Activated CD8-positive, alpha-beta memory T cell treated with anti-CD3 and anti-CD28 coated beads for 48 hours (primary cell): ENCODE measurements around the gene FAM120A.
"Not testable (repeated sequence)": the region's sequence is repeated elsewhere in the genome, so short reads cannot be mapped to it uniquely, and the experiment has no call there.

Experiments used
- DNase-seq, 3 experiments: peaks; one replicate each; pipeline ENCODE4 v3.0.0-alpha.2; 2020; ENCODE audit warnings: low read depth in 2 of 3, low spot score in 2 of 3

The FAM120A gene, protein sequence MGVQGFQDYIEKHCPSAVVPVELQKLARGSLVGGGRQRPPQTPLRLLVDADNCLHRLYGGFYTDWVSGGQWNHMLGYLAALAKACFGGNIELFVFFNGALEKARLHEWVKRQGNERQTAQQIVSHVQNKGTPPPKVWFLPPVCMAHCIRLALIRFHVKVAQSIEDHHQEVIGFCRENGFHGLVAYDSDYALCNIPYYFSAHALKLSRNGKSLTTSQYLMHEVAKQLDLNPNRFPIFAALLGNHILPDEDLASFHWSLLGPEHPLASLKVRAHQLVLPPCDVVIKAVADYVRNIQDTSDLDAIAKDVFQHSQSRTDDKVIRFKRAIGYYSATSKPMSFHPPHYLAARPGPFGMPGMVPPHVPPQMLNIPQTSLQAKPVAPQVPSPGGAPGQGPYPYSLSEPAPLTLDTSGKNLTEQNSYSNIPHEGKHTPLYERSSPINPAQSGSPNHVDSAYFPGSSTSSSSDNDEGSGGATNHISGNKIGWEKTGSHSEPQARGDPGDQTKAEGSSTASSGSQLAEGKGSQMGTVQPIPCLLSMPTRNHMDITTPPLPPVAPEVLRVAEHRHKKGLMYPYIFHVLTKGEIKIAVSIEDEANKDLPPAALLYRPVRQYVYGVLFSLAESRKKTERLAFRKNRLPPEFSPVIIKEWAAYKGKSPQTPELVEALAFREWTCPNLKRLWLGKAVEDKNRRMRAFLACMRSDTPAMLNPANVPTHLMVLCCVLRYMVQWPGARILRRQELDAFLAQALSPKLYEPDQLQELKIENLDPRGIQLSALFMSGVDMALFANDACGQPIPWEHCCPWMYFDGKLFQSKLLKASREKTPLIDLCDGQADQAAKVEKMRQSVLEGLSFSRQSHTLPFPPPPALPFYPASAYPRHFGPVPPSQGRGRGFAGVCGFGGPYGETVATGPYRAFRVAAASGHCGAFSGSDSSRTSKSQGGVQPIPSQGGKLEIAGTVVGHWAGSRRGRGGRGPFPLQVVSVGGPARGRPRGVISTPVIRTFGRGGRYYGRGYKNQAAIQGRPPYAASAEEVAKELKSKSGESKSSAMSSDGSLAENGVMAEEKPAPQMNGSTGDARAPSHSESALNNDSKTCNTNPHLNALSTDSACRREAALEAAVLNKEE

GRCh38 chr9:93450945-93451815, at the start of gene FAM120A:
TSS of gene FAM120A (plus strand) at chr9:93451685. CDS start at chr9:93451916, 231 bp downstream.
- DNase-seq = peak; percentile 37 to 59 (median 40)

GRCh38 chr9:93406371-93406770, 45.1 kb upstream of the FAM120A start:
- DNase-seq = no peak

DNA sequence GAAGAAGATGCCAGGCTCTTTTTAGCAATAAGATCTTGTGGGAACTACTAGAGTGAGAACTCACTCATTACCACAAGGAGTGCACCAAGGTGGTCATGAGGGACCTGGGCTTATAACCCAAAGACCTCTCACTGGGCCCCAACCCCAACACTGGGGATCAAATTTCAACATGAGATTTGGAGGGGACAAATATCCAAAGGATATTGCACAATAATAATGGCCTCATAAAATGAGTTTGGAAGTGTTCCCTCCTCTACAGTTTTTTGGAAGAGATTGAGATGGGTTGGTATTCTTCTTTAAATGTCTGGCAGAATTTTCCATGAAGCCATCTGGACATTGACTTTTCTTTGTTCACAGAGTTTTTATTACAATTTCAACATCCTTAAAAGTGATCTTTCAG, 38.0 kb upstream of the FAM120A start:
- no peak for DNase-seq

- DNase-seq = no peak
Observed at GRCh38 chr9:93415176-93415690, 36.3 kb upstream of the FAM120A start.

DNA sequence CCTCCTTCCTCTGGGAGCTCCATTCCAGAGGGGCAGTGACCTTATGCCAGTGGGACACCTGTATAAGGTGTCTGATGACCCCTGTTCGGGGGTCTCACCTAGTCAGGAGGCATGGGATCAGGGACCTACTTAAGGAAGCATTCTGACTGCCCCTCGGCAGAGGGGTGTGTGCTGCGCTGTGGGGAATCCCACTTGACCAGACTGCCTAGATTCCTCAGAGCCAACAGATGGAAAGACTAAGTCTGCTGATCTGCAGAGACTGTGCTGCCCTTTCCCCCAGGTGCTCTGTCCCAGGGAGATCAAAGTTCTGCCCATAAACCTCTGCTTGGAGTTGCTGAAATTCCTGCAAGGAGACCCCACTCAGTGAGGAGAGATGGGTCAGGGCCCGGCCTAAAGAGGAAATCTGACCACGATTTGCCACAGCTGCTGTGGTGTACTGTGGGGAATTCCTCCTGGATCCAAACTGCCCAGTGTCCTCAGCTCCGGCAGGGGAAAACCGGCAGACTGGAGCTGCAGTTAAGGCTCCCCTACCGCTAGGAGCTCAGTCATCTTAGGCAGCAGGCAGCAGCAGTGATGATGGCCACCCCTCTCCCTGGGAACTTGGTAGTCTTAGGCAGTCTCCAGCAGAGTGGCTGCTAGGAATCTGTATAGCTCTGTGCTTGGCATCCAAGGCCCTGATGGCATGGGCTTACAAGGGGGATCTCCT, 34.8 kb upstream of the FAM120A start:
- DNase-seq = no peak

- DNase-seq = no peak
Observed at GRCh38 chr9:93417538-93417937, 33.9 kb upstream of the FAM120A start.

GRCh38 chr9:93419023-93419422, 32.5 kb upstream of the FAM120A start:
- no peak for DNase-seq

- DNase-seq = no peak
Observed at GRCh38 chr9:93422977-93423616, 28.4 kb upstream of the FAM120A start.

- no peak for DNase-seq
Observed at GRCh38 chr9:93427655-93428379, 23.7 kb upstream of the FAM120A start.

DNA sequence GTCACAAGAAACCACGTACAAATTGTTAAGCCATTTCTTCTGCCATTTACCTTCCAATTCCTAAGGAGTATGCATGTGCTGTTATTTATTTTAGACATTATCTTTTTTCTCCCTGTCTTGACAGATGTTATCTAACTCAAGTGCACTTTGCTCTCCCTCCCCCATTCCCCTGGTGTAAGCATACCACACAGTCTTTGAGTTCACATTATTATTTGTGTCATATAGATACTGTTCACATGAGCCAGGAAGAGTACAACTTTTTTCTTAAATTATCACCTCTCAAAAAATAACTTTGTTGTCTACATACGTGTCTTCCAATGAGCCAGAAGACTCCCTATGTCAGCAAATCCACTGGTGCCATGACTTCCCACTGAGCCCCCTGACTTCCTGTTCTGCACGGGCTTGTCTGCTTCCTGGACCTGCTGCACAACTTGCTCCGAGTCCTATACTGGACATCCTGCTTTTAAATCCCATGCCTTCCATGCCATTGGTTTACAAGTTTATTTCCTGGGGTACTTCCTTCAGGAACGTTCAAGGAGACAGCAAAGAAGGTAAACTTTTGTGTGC, 19.9 kb upstream of the FAM120A start:
- no peak for DNase-seq

GRCh38 chr9:93432964-93433363, 18.5 kb upstream of the FAM120A start:
- DNase-seq = no peak

DNA sequence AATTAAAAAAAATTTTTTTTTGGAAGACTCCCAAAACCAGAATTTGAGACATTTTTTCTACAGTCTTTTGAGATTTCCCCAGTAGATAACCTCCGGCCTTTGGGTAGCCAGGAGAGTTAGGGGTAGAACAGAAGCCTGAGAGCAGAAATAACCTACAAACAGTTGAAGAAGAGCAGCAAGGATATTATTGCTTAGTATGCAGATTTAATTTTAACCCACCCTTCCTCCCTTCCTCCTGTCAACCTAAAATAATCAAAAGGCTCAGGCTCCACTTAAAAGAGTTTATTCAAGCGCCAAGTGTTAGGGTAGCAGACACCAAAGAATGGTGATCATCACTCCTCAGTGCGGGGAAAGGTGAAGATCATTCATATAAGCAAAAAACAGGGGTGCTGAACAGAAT, 17.4 kb upstream of the FAM120A start:
- no peak for DNase-seq

DNA sequence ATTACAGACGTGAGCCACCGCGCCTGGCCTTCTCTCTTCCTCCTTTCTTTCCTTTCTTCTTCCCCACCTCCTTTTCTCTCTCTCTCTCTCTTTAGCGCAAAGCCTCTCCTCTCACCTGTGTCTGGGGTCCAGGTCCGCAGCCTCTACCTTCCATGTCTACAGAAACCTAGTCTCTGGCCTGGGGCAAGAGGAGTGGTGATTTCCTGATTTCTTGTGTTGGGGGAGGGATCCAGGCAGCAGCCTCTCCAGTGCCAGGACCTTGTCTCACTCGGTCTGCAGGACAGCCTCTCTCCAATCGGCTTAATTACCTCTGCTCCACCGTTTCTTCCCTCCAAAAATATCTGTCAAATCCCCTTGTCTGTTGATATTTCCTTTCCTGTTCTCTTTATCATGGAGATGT, 16.1 kb upstream of the FAM120A start:
- no peak for DNase-seq

DNA sequence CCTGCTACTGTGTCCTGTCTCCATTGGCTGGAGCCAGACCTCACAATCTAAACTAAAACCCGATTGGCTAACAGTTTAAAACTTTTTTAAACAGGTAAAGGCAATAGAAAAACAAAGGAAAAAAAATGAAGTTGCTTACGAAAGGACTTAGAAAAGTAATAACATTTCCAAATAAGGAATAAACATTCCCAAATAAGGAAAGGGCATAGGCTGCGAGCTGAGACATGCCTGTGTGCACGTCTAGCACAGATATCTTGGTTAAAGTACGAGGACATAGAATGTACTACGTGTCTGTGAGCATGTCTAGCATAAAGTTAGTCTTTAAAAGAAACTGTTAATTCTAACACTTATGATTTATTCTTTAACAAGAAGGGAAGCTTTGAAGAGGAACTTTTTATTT, 15.3 kb upstream of the FAM120A start:
- DNase-seq = no peak

DNA sequence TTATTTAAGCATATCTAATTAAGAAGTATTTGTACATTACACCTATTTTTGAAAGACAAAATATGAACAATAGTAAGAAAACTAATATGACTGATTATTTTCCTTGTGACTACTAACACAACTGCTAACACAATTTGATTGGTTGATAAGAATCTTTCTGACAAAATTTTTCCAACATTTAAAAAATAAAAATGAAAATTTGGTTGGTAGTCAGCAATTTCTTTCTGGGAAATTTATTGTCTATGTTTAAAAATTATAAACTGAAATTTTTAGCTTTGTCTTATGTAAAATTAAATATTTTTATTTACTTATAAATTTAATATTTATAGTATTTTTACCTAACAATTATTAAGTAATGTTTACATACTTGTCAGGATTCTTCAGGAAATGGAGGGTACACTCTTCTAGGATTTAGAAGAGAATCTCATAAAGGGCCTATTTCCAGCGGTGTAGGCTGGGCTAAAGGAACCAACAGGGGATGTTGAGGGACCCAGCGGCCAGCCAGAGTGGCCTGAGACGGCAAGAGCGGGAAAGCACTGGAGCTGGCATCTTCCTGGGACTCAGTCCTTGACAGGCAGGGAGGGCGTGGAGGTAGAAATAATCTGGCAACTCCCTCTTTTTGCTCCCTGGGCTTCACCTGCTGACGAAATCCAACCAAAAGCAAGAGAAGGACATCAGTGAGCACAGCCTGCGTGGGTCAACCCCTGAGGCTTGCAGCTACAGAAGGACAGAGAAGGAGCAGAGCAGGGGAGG, 14.7 kb upstream of the FAM120A start:
- no peak for DNase-seq

DNA sequence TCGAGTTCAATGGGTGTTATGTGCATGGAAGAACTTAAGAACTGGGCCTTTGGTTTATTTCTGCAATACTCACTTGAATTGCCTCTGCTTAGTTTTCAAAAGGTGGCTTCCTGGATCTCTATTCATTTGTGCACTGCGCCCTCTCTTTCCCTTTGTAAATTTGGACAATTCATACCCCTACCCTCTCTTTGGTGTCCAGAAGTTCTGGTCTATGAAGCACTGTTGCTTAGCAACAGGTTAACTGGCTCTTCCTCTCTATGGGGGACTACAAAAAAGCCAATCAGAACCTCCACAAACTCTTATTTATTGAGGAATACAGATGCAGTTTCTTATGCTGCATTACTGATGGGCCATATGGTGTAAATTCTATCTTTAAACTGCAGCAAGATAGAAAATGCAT, 13.5 kb upstream of the FAM120A start:
- no peak for DNase-seq

GRCh38 chr9:93439301-93439700, 12.2 kb upstream of the FAM120A start:
- DNase-seq = not testable (repeated sequence)
